Measurements from ENCODE around the gene PPP1R26.

PPP1R26 gene

DNA sequence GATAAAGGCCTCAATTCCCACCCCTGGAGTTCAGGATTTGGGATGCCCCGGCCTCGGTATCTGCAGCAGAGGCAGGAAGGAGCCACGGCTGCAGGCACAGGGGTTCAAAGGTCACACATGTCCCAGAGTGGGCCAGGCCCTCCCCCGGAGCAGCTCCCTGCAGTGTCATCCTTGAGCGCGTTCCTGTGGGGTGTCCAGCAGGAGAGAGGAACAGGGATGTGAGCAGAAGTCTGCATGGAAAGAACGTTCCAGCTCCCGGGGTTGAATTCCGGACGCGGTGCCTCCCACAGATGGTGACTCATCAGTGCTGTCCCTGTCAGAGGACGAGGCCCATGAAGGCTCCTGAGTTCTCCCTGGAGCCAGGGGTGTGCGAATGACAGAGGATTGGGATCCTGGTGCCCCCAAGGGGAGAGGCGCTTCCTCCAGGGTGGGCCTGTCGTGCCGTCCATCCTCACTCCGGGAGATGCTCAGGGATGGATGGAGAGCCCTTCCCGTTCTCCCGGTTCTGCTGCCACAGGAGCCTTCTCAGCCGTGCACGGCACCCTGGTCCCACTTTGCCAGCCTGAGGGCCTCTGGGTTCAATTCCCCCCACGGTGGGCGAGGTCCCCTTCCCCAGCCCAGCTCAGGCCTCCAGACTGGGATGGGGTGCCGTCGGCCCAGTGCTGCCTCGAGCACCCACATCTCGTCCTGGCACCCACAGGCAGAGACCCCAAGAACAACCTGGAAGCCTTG lies 44.7 kb downstream of the PPP1R26 start:
- H3K27me3 ChIP-seq (ENCODE audit: low read length), result no peaks in the 10 kb centered on the region; the same call in 1 of the 2 replicates
- H3K36me3 ChIP-seq (ENCODE audit: low read length), result no peaks in the 10 kb centered on the region
- TF ChIP-seq, protein P1, sequence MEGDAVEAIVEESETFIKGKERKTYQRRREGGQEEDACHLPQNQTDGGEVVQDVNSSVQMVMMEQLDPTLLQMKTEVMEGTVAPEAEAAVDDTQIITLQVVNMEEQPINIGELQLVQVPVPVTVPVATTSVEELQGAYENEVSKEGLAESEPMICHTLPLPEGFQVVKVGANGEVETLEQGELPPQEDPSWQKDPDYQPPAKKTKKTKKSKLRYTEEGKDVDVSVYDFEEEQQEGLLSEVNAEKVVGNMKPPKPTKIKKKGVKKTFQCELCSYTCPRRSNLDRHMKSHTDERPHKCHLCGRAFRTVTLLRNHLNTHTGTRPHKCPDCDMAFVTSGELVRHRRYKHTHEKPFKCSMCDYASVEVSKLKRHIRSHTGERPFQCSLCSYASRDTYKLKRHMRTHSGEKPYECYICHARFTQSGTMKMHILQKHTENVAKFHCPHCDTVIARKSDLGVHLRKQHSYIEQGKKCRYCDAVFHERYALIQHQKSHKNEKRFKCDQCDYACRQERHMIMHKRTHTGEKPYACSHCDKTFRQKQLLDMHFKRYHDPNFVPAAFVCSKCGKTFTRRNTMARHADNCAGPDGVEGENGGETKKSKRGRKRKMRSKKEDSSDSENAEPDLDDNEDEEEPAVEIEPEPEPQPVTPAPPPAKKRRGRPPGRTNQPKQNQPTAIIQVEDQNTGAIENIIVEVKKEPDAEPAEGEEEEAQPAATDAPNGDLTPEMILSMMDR (IDR thresholded peaks at IDR 0.05; ENCODE audit: insufficient read depth, low read length, poor library complexity, severe bottlenecking), result no peak
- H4K20me1 ChIP-seq (ENCODE audit: low read depth, low read length), result no peaks in the 10 kb centered on the region
- H3F3A ChIP-seq (ENCODE audit: insufficient read depth), result no peaks in the 10 kb centered on the region
- H3K27ac ChIP-seq (ENCODE audit: low read depth, low read length), result no peak overlapping the region
- no peak overlapping the region for H2AFZ ChIP-seq (ENCODE audit: low read depth, low read length, severe bottlenecking)
- no peak overlapping the region for H3K4me2 ChIP-seq (ENCODE audit: low read depth, low read length, poor library complexity, severe bottlenecking)
- no peaks in the 10 kb centered on the region for H3K9me2 ChIP-seq (replicated peaks; ENCODE audit: insufficient read depth, low read length)
- H3K9me3 ChIP-seq (ENCODE audit: insufficient read depth, low read length), result no peaks in the 10 kb centered on the region
- H3K4me3 ChIP-seq (ENCODE audit: insufficient read depth, low read length, poor library complexity, severe bottlenecking), result no peak overlapping the region
- H3K79me2 ChIP-seq (ENCODE audit: insufficient read depth, low read length), result no peaks in the 10 kb centered on the region
- H3K9ac ChIP-seq (ENCODE audit: low read length), result no peak overlapping the region

DNA sequence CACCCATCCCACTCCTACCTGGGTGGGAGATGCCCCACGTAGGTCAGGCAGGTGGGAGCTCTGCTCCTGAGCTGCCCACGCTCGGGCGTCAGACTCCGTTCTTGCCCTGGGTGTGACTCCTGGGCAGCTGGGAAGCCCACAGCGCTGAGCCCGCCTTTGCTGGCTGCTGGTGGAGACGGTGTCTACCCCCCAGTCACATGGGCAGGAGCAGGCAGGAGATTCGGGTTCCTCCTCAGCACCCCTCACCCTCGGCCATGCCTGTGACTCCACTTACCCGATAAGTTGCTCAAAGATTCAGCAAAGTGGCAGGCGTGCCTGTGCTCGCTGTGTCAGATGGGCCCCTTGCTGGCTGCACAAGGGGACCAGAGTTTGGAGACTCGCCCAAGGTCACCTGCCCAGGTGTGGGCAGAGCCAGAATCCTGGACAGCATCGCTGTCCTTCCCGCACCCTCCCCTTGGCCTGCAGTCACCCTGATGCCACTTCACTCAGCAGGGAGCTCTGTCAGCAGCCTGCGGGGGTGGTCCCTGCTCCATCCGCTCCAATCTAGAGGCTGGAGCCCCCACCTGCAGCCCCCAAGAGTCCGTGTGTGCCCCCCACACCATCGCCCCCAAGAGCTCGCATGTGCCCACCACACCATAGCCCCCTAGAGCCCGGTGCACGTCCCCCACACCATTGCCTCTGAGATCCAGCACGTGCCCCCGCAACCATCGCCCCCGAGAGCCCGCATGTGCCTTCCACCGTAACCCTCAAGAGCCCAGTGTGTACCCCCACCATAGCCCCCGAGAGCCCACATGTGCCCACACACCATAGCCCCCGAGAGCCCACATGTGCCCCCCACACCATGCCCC lies 45.9 kb downstream of the PPP1R26 start:
- H3K9me3 ChIP-seq (ENCODE audit: insufficient read depth, low read length), result no peaks in the 10 kb centered on the region
- TF ChIP-seq, protein P1 (IDR thresholded peaks at IDR 0.05; ENCODE audit: insufficient read depth, low read length, poor library complexity, severe bottlenecking), result no peak
- no peak for TF ChIP-seq EZH2phosphoT487 (conservative IDR thresholded peaks at IDR 0.05; ENCODE audit: low read length)
- no peaks in the 10 kb centered on the region for H4K20me1 ChIP-seq (ENCODE audit: low read depth, low read length)
- H3K27me3 ChIP-seq (ENCODE audit: low read length), result no peaks in the 10 kb centered on the region; the same call in 1 of the 2 replicates
- H3F3A ChIP-seq (ENCODE audit: insufficient read depth), result no peaks in the 10 kb centered on the region
- no peak overlapping the region for H3K4me2 ChIP-seq (ENCODE audit: low read depth, low read length, poor library complexity, severe bottlenecking)
- no peak overlapping the region for H3K4me3 ChIP-seq (ENCODE audit: insufficient read depth, low read length, poor library complexity, severe bottlenecking)
- no peak overlapping the region for H3K9ac ChIP-seq (ENCODE audit: low read length)
- no peaks in the 10 kb centered on the region for H3K79me2 ChIP-seq (ENCODE audit: insufficient read depth, low read length)
- no peak overlapping the region for H2AFZ ChIP-seq (ENCODE audit: low read depth, low read length, severe bottlenecking)
- no peaks in the 10 kb centered on the region for H3K9me2 ChIP-seq (replicated peaks; ENCODE audit: insufficient read depth, low read length)
- no peaks in the 10 kb centered on the region for H3K36me3 ChIP-seq (ENCODE audit: low read length)
- H3K27ac ChIP-seq (ENCODE audit: low read depth, low read length), result no peak overlapping the region

DNA sequence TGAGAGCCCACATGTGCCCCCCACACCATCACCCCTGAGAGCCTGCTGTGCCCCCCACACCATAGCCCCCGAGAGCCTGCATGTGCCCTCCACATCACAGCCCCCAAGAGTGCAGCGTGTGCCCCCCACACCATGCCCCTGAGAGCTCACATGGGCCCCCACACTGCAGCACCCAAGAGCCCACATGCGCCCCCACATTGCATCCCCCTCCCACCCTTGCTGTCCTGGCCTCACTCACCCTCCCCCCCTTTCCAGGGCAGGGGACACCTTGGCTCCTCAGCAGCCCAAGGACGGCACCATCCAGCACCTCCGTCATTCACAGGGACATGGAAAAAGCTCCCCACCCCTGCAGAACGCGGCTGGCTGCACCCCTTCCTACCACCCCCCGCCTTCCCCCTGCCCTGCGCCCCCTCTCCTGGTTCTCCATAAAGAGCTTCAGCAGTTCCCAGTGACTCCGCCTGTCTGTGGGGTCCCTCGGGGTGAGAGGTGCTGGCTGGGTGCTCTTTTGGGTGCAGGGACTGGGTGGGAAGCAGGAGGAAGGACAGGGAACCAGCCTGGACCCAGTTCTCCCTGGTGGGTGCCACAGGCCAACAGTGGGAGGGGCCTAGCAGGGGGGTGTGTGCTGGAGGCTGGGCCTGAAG lies 46.6 kb downstream of the PPP1R26 start:
- Histone ChIP-seq H3K4me2 (ENCODE audit: low read depth, low read length, poor library complexity, severe bottlenecking) (no peak overlapping the region), H3K27me3 (ENCODE audit: low read length) (no peaks in the 10 kb centered on the region; the same call in 1 of the 2 replicates), H3K9ac (ENCODE audit: low read length) (no peak overlapping the region), H3F3A (ENCODE audit: insufficient read depth) (no peaks in the 10 kb centered on the region), H3K79me2 (ENCODE audit: insufficient read depth, low read length) (no peaks in the 10 kb centered on the region), H3K36me3 (ENCODE audit: low read length) (no peaks in the 10 kb centered on the region), H3K4me3 (ENCODE audit: insufficient read depth, low read length, poor library complexity, severe bottlenecking) (no peak overlapping the region), H3K9me2 (replicated peaks; ENCODE audit: insufficient read depth, low read length) (no peaks in the 10 kb centered on the region), H4K20me1 (ENCODE audit: low read depth, low read length) (no peaks in the 10 kb centered on the region), H3K9me3 (ENCODE audit: insufficient read depth, low read length) (no peaks in the 10 kb centered on the region), H3K27ac (ENCODE audit: low read depth, low read length) (no peak overlapping the region), H2AFZ (ENCODE audit: low read depth, low read length, severe bottlenecking) (no peak overlapping the region)
- TF ChIP-seq, protein P1 (IDR thresholded peaks at IDR 0.05; ENCODE audit: insufficient read depth, low read length, poor library complexity, severe bottlenecking), result no peak
